ENCODE data around the gene TUBA4B. TPM values are rescaled to one million over a fixed set of nuclear protein-coding genes. Genes with fewer than 3 reads are reported as not detected.
A peak's percentile ranks its signal among the peaks of the same experiment; 100 is the strongest.

TUBA4B gene
- 0.31 TPM for polyA plus RNA-seq (ENCODE audit: insufficient read length)

DNA sequence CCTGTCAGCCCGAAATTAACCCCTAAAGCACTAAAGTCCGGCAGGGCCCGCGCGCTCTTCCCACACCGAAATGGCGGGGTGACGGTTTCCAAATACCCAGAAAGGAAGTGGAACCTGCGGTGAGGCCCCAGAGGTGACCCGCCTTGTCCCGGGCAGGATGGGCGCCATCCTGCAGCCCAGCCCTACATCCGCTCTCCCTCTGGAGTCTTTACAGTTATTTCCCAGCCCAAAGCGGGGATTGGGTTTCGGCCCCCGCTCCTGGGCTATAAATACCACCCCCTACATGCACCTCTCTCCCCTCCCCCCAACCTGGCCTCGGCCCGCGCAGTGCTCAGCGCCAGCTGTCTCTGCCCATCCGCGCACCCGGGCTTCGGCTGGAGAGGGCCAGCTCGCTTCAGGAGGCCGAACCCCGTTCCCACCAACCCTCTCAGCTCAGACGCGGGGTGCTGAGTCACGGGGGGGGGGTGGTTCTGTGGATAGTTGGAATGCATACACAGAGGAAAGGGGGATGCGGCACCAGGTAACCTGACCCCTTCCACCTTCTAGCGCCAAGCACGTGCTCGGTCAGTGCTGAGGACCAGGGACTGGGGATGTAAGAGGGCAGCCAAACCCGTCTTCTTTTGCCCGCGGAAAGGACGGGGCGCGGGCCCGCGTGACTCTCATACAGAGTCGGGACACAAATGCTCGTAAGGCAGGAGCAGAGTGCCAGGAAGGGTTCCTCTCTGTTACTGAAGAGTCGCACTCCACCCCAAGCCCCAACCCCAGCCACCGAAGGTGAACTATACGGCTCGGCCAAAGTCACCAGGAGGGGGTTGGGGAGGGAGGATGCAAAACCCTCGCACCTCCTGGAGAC is at the start of gene TUBA4B:
TSS of gene TUBA4B (plus strand) at position 344 of the 853 bp plus-strand sequence. CDS start at position 509, 165 bp downstream.
- DNase-seq = no peak

DNA sequence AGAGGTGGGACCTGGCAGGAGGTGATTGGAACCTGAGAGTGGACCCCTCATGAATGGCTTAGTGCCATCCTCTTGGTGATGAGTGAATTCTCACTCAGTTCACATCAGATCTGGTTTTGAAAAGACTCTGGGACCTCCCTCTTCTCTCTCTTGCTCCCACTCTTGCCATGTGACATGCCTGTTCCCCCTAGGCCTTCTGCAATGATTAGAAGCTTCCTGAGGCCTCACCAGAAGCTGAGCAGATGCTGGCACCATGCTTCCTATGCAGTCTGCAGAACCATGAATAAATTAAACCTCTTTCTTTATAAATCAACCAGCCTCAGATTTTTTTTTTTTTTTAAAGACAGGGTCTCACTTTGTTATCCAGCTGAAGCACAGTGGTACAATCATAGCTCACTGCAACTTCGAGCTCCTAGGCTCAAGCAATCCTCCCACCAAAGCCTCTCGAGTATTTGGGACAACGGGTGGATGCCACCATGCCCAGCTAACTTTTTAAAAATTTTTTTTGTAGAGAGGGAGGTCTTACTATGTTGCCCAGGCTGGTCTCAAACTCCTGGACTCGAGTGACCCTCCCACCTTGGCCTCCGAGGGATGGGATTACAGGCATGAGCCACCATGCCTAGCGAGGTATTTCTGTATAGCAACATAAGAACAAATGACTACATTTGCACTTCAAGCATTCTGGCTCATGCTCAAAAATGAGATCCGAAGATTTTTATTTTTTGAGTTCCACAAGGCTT is 48.4 kb upstream of the TUBA4B start:
- DNase-seq = no peak

DNA sequence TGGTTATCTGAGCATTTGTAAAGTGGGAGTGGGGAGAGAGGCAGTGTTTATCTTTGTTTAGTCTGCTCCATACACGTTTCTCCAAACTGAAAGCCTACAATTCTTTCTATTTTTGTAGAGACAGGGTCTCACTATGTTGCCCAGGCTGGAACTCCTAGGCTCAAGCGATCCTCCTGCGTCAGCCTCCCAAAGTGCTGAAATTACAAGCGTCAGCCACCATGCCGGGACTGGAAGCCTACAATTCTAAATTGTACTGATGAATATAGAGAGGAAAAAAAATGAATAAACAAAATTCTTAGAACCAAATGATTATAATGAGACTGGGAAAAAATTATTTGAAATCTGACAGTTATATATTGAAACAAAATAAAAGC is 47.9 kb upstream of the TUBA4B start:
- DNase-seq = no peak

DNA sequence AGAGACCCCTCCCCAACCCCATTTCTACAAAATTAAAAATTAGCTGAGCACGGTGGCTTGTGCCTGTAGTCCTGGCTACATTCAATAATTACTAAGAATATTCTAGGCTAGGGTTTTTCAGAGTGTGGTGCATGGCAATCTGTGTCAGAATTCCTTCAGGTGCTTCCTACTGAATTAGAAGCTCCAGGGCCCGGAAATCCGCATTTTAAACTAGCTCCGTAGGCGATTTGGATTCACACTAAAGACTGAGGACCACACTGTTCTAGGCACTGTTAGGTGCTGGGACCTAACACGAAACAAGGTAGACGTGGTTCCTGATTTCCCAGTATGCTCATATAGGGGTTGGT is 47.1 kb upstream of the TUBA4B start:
- DNase-seq = no peak

DNA sequence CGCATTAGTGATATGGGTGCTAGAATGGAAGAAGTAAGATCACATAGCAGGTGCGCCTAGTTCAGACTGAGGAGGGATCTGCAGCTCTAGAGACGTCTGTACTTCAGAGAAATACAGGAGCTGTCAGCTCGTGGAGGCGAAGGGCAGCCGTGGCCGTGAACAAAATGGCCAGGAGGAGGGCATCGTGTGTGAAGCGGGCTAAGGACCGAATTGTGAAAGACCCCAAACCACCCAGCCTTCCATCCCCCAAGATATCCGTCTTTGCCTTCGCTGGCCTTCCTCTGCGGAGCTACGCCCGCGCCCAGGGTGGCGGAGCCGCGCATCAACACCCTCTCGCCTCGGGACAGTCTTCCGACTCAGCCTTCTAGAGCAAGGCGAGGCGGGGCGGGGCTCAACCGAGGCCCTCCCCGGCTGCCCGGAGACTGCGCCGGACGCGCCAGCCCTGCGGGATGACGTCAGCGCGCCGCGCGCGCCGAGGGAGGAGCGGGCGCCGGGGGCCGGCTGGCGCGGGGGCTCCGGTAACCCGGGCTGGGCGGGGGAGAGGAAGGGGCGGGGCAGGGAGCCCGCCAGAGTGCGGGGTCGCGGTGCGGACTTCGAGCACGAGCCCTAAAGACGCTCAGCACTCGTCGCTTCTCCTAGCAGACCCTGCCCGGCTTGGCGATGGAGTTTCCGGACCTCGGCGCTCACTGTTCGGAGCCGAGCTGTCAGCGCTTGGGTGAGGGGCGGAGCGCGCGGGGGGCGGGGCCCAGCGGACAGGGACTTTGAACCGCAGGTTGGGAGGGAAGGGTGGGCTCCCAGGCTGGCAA is 46.5 kb upstream of the TUBA4B start, which contains the start of gene ZFAND2B:
TSS of gene ZFAND2B (plus strand) at position 455 of the 806 bp plus-strand sequence. CDS start at position 661, 206 bp downstream.
- peak; percentile 99 for DNase-seq

DNA sequence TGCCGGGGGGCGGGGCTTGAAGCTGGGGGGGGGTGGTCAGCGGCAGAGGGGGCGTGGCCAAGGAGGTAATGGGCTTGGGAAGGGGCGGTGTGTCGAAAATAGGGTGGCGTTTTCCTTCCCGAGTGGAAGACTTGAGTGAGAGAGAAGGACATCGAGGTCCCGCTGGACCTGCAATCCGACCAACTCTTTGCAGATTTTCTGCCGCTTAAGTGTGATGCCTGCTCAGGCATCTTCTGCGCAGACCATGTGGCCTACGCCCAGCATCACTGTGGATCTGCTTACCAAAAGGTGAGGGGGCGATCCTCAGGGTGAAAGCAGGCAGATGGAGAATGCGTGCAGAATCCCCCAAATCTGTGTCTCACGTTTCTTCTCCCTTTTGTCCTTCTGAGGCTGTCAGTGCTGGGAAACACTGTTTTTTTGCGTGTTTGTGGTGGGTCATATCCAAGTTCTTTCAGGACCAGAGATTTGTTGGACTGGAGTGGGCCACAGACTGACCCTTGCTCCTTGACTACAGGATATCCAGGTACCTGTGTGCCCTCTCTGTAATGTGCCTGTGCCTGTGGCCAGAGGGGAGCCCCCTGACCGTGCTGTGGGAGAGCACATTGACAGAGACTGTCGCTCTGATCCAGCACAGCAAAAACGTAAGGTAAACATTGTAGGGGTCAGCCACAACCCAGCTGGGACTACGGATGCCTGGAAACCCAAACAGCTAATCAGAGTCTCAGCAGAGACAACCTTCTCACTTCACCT is 45.7 kb upstream of the TUBA4B start:
- no peak for DNase-seq

DNA sequence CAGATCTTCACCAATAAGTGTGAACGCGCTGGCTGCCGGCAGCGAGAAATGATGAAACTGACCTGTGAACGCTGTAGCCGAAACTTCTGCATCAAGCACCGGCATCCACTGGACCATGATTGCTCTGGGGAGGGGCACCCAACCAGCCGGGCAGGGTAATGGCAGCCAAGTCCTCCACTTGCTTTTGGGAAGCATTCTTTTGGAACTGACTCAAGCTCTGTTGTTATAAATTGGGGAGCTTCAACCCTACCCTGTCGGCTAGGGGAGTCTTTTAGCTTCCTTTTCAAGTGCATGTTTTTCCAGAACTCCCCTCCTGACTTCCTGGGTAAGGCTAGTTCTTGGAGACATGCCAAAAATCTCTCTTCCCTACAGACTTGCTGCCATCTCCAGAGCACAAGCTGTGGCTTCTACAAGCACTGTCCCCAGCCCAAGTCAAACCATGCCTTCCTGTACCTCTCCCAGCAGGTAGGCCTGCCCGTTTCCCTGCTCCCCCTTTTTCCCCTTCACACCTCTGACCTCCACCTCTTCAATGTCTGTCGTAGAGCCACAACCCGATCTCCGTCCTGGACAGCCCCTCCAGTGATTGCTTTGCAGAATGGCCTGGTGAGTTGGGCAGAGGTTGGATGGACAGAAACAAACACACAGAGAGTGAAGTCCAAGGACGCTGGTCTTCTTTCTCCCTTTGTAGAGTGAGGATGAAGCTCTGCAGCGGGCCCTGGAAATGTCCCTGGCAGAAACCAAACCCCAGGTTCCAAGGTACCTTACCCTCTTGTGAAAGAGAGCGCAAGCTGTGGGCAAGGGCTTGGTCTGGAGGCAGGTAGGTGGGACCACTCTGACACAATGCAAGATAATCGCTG is 44.9 kb upstream of the TUBA4B start:
- DNase-seq = no peak

DNA sequence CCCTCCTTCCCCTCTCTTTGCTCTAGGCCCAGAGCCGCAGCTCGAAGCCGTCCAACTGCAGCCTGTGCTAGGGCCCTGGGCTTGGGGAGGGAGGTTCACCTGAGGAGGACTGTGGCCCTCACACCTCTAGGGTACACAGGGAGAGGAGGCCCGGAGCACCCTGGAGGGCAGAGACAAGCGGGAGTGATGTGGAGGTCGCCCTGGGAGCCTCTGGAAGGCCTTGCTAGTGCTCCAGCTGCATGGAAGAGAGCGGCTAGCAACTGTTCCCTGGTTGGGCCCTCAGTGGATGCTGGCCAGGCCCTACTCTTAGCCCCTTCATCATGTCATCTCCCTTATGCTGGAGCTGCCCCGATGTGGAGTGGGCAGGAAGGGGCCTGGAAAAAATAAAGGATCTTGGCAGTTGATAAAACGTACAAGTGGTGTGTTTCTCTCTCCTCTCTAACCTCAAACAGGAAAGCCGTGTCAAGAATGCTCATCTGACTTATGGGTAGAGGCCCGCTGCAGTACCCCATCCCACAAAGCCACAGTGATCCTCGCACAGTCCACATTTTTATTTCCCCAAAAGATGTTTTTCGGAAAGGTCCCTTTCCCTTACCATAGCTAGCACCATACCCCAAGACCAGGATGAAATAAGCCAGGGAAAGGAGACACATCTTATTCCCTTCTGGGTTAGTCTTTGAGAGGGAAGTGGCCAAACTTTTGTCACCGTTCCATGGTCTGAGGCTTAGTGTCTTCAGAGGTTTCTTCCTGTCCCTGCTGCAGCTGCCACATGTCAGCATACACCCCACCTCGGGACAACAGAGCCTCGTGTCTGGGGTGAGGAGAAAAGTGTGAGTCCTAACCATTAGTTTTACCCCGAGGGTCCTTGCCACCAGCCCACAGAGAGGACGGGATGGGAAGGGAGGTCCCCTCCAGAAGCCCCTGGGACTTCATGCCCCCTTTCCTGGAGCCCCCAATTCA is 43.5 kb upstream of the TUBA4B start:
- DNase-seq = no peak

DNA sequence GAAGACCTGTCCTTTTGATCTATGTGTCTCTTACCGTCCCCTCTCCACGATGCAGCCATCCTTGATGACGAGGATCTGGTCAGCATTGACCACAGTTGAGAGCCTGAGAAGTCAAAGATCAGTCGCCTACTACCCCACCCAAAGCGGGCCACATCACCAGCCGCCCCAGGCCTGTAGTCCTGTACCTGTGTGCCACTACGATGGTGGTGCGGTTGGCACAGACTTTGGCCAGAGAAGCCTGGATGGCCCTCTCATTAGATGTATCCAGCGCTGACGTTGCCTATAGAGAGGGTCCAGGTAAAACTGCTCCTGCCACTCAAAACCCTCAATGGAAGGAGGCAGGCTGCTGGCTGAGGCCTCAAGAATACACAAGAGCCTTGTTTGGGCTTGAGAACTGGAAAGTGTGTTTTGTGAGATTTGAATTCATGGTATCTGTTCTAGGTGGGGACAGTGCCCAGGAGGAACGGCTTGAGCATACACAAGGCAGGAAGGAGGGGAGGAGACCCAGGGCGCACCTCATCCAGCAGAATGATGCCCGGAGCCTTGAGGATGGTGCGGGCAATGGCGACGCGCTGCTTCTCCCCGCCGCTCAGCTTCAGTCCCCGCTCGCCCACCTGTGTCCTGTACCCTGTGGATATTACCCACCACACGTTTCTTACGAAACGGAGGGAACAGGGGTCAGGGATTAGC is 42.7 kb upstream of the TUBA4B start:
- no peak for DNase-seq

DNA sequence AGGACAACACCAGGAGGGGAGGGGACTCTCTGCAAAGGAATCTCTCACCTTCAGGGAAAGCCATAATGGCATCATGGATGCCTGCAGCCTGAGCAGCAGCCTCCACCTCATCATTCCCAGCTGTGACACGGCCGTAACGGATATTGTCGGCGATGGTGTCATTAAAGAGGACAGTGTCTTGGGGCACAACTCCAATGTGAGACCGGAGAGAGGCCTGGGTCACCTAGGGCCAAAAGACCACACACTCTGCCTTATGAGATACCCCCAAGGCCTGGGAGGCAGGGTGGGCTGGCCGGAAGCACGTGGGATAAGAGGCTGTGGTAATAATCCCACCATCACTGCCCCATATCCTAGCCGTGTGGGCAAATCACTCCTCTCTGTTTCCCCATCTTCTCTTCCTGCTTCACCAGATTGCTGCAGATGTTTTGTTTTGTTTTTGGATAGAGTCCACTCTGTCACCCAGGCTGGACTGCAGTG is 42.1 kb upstream of the TUBA4B start:
- no peak for DNase-seq

DNA sequence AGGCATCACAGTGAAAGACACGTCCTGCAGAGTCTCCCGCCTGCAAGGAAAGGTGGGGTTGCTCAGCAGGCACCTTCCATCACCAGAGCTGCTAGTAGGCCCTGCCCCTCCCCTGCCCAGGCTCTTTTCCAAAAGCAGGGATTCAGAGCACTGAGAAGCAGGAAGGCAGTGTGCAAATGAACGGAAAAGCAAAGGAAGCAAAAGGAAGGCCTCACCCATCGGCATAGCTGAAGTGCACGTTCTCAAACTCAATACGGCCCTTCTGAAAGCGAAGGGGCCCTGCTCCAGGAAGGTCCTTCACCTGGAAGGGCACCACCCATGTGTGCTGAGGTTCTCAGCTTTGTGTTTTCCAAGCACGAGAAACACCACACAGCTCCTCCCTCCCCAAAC is 40.0 kb upstream of the TUBA4B start:
- no peak for DNase-seq

DNA sequence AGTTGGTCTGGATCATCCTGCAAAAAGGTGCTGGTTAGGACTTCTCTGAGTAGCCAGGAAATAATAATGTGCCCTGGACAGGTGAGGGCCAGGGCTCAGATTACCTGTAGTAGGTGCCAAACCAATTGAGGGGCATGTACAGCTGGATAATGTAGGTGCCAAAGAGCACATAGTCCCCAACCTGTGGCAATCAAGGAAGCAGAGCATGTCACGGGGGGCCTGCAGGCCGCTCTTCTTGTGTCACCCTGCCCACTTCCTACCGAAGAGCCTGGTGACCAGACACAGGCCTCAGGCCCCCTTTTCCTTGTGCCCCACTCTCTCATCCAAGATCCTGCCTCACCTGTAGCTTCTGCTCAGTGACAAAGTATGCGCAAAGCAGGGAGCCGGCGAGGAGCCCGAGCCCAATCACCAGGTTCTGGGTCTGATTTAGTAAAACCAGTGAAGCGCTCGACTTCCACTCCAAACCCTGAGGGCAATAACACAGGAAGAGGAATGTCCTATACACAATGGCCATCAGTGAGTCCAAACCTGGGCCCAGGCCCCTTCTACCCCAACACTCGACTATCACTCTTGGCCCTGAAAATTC is 39.5 kb upstream of the TUBA4B start:
- DNase-seq = no peak

DNA sequence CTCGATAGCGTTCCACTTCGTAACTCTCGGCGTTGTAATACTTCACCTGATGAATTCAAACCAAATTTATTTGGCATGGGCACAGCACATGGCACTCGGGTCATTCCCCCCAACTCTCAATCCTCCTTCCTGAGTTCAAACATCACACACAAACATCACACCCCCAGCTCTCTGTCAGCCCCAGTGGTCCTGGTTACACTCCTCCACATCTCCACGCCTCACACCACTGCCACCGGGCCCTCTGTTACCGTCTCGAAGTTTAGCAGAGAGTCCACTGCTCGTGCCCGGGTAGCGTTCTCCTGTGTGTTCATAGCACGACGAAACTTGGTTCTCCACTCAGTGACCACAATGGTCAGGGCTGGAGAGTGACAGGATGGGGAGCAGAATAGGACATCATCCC is 38.9 kb upstream of the TUBA4B start:
- DNase-seq = no peak

DNA sequence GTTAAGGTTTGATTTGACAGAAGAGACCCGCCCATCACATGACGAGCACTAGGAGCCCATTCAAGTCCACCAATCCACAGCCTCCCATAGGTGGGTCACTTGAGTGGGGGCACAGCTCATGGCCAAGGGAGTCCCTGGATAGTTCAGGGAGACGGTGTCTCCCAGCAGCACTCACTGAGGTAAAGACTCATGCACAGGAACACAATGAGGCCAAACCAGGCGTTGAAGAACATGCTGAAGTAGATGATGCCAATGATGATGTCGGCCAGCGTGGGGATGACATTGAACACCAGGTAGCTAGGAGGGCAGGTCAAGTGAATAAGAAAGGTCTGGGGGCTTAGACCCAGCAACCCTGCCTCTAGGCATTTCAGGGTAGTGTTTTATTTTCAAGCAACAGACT is 38.3 kb upstream of the TUBA4B start:
- no peak for DNase-seq

DNA sequence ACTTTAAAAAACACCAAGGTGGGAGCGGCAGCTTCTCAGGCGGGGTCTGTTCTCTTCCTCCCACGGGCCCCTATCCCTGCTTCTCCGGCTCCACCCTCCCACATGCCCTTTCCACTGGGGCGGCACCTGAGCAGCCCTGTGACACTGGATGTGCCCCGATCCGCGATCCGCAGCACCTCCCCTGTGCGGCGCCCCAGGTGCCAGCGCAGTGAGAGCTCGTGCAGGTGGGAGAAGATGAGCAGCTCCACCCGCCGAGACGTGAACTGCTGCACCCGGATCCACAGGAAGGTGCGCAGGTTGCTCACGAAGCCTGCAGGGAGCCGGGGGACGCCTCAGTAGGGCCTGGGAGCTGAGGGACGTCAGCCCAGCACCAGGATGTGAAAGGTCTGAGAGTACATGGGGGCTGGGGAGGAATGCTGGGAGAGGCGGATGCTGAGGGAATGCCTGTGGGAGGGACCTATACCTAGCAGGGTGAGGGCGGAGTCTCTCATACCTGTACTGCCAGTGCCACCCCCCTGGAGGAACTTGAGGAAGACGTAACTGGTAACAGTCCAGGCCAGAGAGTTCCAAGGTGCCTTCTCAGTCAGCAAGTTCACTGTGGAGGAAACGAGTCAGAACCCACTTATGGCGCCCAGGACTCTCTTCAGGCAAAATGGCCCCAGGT is 37.0 kb upstream of the TUBA4B start:
- DNase-seq = no peak

DNA sequence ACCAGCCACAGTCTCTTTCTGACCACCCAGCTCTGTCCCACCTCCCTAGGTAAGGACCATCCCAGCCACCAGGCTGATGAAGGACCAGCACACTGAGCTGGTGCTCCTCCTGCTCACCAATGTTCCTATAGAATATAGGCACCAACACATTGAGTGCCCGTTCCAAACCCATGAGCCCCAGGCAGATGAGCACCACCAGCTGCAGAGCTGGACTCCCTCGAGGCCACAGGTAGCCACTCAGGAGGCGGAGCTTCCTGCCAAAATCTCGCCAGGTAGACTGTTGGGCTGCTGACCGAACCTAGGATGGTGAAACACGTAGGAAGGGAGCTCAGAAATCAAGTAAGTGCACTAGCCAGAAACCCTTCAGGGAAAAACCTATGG is 36.5 kb upstream of the TUBA4B start:
- DNase-seq = no peak

DNA sequence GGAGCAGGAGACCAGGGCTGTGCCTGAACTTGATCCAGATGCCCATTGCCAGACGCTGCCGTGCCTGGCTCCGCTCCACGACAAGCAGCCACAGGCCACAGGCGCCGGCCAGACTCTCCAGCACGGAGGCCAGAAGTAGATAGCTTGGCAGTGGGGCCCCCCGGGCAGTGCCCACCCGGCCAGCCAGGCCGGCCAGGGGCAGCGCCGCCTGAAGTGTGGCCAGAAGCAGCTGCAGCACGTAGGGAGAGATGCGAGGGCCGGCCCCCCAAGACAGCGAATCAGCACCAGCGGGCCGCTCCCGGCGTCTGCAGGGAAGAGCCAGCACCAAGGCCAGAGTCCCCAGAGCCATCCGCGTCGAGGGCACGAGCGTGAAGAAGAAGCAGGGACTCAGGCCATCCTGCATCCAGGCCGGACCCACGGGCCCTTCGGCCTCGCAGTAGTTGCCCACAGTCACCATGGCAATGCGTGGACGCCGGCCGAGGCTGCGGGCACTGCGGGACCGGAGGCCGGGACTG is 34.8 kb upstream of the TUBA4B start:
- DNase-seq = no peak
